ENCODE results near the gene HOXA2. TPM values are rescaled to one million over a fixed set of nuclear protein-coding genes. Genes with fewer than 3 reads are reported as not detected.

HOXA2 gene
- total RNA-seq, 2 donors from 2014 or later: not detected

DNA sequence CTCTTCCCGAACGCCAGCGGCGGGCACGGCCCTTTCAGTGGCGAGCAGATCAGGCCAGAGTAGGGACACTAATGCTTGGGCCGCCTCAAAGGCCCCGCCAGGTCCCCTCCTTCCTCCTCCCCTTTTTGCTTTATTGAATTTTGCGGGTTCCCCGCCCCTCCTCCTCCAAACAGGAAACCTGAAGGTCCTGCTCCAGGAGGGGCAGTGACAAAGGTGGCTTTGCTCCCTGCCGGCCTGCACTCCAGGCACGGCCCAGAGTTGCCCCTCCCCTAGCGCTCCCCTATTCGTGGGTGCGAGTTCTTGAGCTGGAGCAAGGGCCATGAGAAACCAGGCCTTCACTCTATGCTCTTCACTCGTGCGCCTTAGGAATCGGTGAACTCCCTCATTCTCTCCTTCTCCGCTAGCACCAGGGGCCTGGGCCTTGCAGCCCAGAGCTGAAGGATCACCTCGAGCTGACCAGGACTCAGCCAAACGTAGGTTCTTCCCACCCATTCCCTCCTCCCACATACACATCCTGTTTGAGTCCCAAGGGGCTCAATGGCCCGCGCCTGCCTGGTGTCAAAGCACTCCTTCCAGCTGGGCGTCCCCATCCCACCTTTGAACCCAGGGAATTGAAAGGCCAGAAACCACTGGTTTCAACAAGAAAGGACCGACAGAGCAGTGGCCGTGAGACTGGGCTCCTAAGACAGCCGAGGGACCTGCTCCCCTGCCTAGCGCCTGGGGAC, 45.7 kb upstream of the HOXA2 start:
- peaks cover 100% of the 10 kb centered on the region for H3K27me3 ChIP-seq (ENCODE audit: control insufficient read depth, insufficient read depth, low read length, poor library complexity, severe bottlenecking)
- peaks cover 15% of the 10 kb centered on the region for H3K9me3 Mint-ChIP-seq
- H3K9ac ChIP-seq (ENCODE audit: extremely low read depth, low read length, poor library complexity, severe bottlenecking): no peak overlapping the region
- no peak overlapping the region for H3K4me3 ChIP-seq (ENCODE audit: low read length)
- H3K27me3 Mint-ChIP-seq (ENCODE audit: insufficient read depth): peaks cover 100% of the 10 kb centered on the region
- H3K9me3 ChIP-seq (ENCODE audit: control insufficient read depth, low read length): peaks cover 18% of the 10 kb centered on the region
- H3K4me3 Mint-ChIP-seq: no peak overlapping the region
- no peak overlapping the region for H3K27ac Mint-ChIP-seq
- H3K4me1 ChIP-seq (ENCODE audit: control insufficient read depth, insufficient read depth, low read length): no peaks in the 10 kb centered on the region
- TF ChIP-seq, protein P1, sequence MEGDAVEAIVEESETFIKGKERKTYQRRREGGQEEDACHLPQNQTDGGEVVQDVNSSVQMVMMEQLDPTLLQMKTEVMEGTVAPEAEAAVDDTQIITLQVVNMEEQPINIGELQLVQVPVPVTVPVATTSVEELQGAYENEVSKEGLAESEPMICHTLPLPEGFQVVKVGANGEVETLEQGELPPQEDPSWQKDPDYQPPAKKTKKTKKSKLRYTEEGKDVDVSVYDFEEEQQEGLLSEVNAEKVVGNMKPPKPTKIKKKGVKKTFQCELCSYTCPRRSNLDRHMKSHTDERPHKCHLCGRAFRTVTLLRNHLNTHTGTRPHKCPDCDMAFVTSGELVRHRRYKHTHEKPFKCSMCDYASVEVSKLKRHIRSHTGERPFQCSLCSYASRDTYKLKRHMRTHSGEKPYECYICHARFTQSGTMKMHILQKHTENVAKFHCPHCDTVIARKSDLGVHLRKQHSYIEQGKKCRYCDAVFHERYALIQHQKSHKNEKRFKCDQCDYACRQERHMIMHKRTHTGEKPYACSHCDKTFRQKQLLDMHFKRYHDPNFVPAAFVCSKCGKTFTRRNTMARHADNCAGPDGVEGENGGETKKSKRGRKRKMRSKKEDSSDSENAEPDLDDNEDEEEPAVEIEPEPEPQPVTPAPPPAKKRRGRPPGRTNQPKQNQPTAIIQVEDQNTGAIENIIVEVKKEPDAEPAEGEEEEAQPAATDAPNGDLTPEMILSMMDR (conservative IDR thresholded peaks at IDR 0.05): no peak
- H3K27ac ChIP-seq (ENCODE audit: low read depth, low read length): peak overlapping the region; percentile 24
- H3K36me3 ChIP-seq (ENCODE audit: control insufficient read depth, insufficient read depth, low read length): no peaks in the 10 kb centered on the region
- DNase-seq: peak; percentile 65
- 25 to 57% methylated on average over 10 to 28 of the region's 28 CpGs for whole genome bisulfite sequencing, 2 experiments (ENCODE audit: insufficient coverage in 1 of 2, insufficient read length in 1 of 2)
- peaks cover 4% of the 10 kb centered on the region for H3K4me1 Mint-ChIP-seq
- no peaks in the 10 kb centered on the region for H3K36me3 Mint-ChIP-seq (ENCODE audit: low read depth)

DNA sequence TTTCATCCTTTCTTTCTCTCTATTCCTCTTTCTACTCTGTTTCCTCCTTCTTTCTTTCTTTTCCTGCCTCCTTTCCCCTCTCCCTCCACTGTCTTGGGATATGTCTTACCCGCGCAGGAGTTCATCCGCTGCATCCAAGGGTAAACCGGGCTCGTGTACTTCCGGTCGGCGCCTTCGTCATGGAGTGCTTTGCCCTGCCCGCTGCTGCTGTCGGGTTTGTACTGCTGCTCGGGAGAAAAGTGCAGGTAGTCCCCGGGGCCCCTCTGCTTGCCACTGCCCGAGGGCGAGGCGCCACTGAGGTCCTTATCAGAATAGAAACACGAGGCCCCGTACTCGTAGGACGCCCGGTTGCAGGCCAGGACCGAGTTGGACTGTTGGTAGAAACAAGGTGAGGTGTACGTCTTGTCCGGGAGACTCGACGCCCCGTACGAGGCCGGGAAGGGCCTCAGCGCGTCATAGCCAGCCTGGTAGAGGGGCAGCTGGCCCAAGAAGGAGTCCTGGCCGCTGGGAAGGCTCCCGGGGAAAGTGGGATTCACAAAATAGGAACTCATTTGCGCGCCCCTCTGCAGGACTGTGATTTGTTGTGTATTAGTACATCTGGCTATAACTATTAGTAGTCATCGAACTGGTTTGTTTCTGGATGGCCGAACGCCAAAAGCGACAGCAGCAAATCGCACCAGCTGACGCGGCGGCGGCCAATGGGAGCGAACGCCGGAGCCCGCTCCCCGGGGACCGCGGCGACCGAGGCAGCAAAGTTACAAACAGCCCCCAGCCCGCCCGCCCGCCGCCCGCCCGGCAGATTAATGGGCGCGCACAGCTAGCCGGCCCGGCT, 44.9 kb upstream of the HOXA2 start, which contains the start of gene HOXA6:
HOXA6 (minus strand) TSS at position 576 of the 832 bp plus-strand sequence; CDS start at position 551, 25 bp downstream.
- no peaks in the 10 kb centered on the region for H3K36me3 Mint-ChIP-seq (ENCODE audit: low read depth)
- H3K27ac ChIP-seq (ENCODE audit: low read depth, low read length): peak within 1 kb of the TSS; percentile 24
- peaks cover 8% of the 10 kb centered on the region for H3K4me1 Mint-ChIP-seq
- TF ChIP-seq, protein P1 (conservative IDR thresholded peaks at IDR 0.05): no peak
- no peak within 1 kb of the TSS for H3K4me3 ChIP-seq (ENCODE audit: low read length)
- H3K4me1 ChIP-seq (ENCODE audit: control insufficient read depth, insufficient read depth, low read length): no peaks in the 10 kb centered on the region
- H3K27me3 Mint-ChIP-seq (ENCODE audit: insufficient read depth): peaks cover 100% of the 10 kb centered on the region
- DNase-seq: peak; percentile 63
- 19 to 20% methylated on average over 45 to 63 of the region's 63 CpGs for WGBS, 2 experiments (ENCODE audit: insufficient coverage in 1 of 2, insufficient read length in 1 of 2)
- no peak within 1 kb of the TSS for H3K4me3 Mint-ChIP-seq
- H3K9me3 ChIP-seq (ENCODE audit: control insufficient read depth, low read length): peaks cover 16% of the 10 kb centered on the region
- H3K27ac Mint-ChIP-seq: no peak within 1 kb of the TSS
- peaks cover 100% of the 10 kb centered on the region for H3K27me3 ChIP-seq (ENCODE audit: control insufficient read depth, insufficient read depth, low read length, poor library complexity, severe bottlenecking)
- H3K9ac ChIP-seq (ENCODE audit: extremely low read depth, low read length, poor library complexity, severe bottlenecking): no peak within 1 kb of the TSS
- no peaks in the 10 kb centered on the region for H3K36me3 ChIP-seq (ENCODE audit: control insufficient read depth, insufficient read depth, low read length)
- peaks cover 15% of the 10 kb centered on the region for H3K9me3 Mint-ChIP-seq

DNA sequence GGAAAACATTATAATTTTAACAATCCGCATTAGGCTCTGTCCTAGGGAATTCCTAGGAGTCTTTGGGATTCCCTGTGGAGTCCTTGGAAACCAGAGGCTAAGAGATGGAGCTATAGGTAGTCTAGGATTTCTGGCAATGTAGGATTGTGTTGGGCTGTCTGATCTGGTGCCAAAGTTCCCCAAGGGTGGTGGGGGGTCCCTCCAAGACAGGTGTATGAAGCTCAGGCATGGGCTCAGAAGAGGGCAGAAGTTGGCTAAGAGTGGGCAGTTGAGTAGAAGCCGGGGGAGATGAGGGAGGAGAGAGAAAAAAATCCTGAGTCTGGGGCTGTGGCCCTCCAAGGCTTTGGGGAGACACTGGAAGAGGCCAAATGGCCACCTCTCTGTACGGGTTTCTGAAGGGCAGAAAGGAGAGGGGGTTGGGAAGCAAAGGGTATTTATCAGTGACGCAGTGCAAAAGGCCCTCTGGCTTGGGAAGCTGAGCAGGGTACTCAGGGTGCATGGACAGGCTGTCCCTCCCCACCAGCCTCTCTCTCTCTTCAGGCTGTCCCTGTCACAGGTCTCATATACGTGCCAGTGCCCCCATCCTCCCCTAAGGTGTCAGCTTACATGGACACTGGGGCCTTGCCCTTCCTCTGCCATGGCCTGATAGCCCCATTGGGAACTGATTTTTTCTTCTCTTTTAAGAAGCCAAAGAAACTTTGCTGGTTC, 44.2 kb upstream of the HOXA2 start:
- whole genome bisulfite sequencing, 2 experiments (ENCODE audit: insufficient coverage in 1 of 2, insufficient read length in 1 of 2): 38 to 55% methylated on average over 2 to 5 of the region's 5 CpGs
- Histone ChIP-seq H3K36me3 (ENCODE audit: control insufficient read depth, insufficient read depth, low read length) (no peaks in the 10 kb centered on the region), H3K4me1 (ENCODE audit: control insufficient read depth, insufficient read depth, low read length) (no peaks in the 10 kb centered on the region), H3K9me3 (ENCODE audit: control insufficient read depth, low read length) (peaks cover 16% of the 10 kb centered on the region), H3K27me3 (ENCODE audit: control insufficient read depth, insufficient read depth, low read length, poor library complexity, severe bottlenecking) (peaks cover 100% of the 10 kb centered on the region), H3K9ac (ENCODE audit: extremely low read depth, low read length, poor library complexity, severe bottlenecking) (no peak overlapping the region), H3K27ac (ENCODE audit: low read depth, low read length) (no peak overlapping the region), H3K4me3 (ENCODE audit: low read length) (no peak overlapping the region)
- Mint-ChIP-seq H3K36me3 (ENCODE audit: low read depth) (no peaks in the 10 kb centered on the region), H3K9me3 (peaks cover 15% of the 10 kb centered on the region), H3K4me1 (peaks cover 9% of the 10 kb centered on the region), H3K27ac (no peak overlapping the region), H3K27me3 (ENCODE audit: insufficient read depth) (peaks cover 100% of the 10 kb centered on the region), H3K4me3 (no peak overlapping the region)
- peak; percentile 41 for DNase-seq
- TF ChIP-seq, protein P1 (conservative IDR thresholded peaks at IDR 0.05): no peak
